ENCODE measurements around the gene NAV2.

- TF ChIP-seq CTCF (conservative IDR thresholded peaks at IDR 0.05 in 1 of 2, IDR thresholded peaks at IDR 0.05 in 1 of 2; ENCODE audit: extremely low read depth in 1 of 2, insufficient read depth in 1 of 2, low read depth in 1 of 2, low read length in 2 of 2) (no peak), EZH2 (IDR thresholded peaks at IDR 0.05; ENCODE audit: borderline replicate concordance, low read length) (no peak)
These were observed 90.2 kb downstream of the NAV2 start for GRCh38 chr11:19802773-19803293.
